HL-60 (cell line): Measurements from ENCODE around the gene PLPP3.

Experiments used
- DNase-seq, 2 experiments: peaks; one replicate each; pipeline ENCODE4 v3.0.0-alpha.2; 2010 to 2020; ENCODE audit warnings: low read depth in 1 of 2, low spot score in 1 of 2
- H3K27ac ChIP-seq: fragments of 250-450 bp; sonication (Bioruptor Pico); replicated peaks from 2 replicates; pipeline ENCODE4 v1.5.1; 2020; ENCODE audit warnings: mild to moderate bottlenecking, moderate library complexity
- H3K27me3 ChIP-seq: fragments of 250-450 bp; sonication (Bioruptor Pico); 2 replicates; pipeline ENCODE4 v1.5.1; 2021; ENCODE audit warnings: mild to moderate bottlenecking, moderate library complexity; ENCODE audit not compliant: insufficient read depth, poor library complexity, severe bottlenecking
- H3K4me3 ChIP-seq: replicated peaks from 2 replicates; pipeline ENCODE4 v1.5.1; 2011; ENCODE audit warnings: mild to moderate bottlenecking, control low read depth, low read length; ENCODE audit not compliant: insufficient read depth
- GABPA ChIP-seq: IDR thresholded peaks from 2 replicates; pipeline ENCODE4 v1.6.1; 2012; ENCODE audit warnings: low read depth
- POLR2AphosphoS5 ChIP-seq: IDR thresholded peaks from 2 replicates; pipeline ENCODE4 v1.6.1; 2012; ENCODE audit warnings: low read depth
- SPI1 ChIP-seq: IDR thresholded peaks from 2 replicates; pipeline ENCODE4 v1.6.1; 2012; ENCODE audit warnings: low read depth, mild to moderate bottlenecking, borderline replicate concordance
- TF ChIP-seq, protein P1 (sequence below): IDR thresholded peaks from 2 replicates; pipeline ENCODE4 v1.6.1; 2012; ENCODE audit warnings: low read depth; ENCODE audit not compliant: insufficient replicate concordance
- TF ChIP-seq, protein P2 (sequence below): IDR thresholded peaks from one replicate; pipeline ENCODE4 v1.5.1; 2011; ENCODE audit warnings: low read length, control low read depth, inconsistent platforms; ENCODE audit not compliant: insufficient read depth

Gene PLPP3

DNA sequence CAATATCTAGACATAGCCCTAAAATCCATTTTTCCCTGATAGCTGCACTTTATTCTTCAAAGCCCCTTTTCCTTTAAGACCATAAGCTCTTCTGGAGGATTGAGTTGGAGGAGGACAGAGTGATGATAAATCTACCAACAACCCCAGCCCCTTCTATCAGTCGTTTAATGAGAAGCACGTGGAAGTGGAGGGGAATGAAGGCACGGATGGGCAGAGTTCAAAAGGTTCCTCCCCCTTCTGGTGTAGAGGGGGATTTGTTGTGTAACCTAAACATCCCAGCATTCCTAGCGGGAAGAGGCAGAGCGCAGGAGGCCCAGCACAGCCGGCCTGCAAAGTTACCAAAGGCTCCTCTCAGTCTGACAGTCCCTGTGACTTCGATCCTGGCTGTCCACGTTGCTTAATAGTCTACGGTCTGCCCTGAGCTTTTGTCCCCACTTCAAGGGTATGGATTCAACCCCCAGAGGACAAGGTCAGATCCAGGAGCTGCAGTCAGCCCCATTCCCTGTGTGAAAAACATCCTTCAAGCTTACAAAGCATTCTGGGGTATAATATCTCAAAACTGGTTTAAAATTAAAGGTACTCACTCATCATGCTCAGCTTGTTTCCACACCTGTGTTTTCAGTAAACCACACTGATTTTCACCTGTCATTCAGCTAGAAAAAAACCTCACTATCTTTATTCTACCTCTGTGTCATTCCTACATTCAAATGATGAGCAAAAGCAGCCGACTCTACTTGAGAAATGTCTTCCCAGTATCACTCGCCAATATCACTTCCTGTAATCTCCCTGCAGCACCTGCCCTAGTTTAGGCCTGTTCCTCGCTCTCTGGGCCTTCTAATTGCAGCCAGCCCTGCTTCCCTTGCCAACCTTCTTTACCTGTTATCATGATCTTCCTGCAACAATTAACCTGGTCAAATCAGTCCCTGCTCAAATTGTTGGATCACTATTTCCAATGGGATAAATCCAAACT is 117.9 kb downstream of the PLPP3 start:
- Histone ChIP-seq H3K4me3 (no peak overlapping the region), H3K27me3 (no peaks in the 10 kb centered on the region), H3K27ac (no peak overlapping the region)
- TF ChIP-seq SPI1 (no peak), POLR2AphosphoS5 (no peak), GABPA (no peak)
- TF ChIP-seq, protein P1, sequence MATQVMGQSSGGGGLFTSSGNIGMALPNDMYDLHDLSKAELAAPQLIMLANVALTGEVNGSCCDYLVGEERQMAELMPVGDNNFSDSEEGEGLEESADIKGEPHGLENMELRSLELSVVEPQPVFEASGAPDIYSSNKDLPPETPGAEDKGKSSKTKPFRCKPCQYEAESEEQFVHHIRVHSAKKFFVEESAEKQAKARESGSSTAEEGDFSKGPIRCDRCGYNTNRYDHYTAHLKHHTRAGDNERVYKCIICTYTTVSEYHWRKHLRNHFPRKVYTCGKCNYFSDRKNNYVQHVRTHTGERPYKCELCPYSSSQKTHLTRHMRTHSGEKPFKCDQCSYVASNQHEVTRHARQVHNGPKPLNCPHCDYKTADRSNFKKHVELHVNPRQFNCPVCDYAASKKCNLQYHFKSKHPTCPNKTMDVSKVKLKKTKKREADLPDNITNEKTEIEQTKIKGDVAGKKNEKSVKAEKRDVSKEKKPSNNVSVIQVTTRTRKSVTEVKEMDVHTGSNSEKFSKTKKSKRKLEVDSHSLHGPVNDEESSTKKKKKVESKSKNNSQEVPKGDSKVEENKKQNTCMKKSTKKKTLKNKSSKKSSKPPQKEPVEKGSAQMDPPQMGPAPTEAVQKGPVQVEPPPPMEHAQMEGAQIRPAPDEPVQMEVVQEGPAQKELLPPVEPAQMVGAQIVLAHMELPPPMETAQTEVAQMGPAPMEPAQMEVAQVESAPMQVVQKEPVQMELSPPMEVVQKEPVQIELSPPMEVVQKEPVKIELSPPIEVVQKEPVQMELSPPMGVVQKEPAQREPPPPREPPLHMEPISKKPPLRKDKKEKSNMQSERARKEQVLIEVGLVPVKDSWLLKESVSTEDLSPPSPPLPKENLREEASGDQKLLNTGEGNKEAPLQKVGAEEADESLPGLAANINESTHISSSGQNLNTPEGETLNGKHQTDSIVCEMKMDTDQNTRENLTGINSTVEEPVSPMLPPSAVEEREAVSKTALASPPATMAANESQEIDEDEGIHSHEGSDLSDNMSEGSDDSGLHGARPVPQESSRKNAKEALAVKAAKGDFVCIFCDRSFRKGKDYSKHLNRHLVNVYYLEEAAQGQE = no peak
- TF ChIP-seq, protein P2, sequence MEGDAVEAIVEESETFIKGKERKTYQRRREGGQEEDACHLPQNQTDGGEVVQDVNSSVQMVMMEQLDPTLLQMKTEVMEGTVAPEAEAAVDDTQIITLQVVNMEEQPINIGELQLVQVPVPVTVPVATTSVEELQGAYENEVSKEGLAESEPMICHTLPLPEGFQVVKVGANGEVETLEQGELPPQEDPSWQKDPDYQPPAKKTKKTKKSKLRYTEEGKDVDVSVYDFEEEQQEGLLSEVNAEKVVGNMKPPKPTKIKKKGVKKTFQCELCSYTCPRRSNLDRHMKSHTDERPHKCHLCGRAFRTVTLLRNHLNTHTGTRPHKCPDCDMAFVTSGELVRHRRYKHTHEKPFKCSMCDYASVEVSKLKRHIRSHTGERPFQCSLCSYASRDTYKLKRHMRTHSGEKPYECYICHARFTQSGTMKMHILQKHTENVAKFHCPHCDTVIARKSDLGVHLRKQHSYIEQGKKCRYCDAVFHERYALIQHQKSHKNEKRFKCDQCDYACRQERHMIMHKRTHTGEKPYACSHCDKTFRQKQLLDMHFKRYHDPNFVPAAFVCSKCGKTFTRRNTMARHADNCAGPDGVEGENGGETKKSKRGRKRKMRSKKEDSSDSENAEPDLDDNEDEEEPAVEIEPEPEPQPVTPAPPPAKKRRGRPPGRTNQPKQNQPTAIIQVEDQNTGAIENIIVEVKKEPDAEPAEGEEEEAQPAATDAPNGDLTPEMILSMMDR = no peak
- no peak for DNase-seq

DNA sequence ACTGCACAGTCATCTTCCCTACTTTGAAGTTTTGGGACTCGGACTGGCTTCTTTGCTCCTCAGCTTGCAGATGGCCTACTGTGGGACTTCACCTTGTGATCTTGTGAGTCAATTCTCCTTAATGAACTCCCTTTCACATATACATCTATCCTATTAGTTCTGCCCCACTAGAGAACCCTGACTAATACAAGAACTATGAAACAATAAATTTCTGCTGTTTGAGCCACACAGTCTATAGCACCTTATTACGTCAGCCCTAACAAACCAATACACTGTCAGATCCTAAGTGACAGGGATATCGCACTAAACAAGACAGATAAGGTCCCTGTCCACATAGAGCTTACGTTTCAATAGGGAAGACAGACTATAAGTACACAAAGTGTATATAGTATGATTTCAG is 120.1 kb downstream of the PLPP3 start:
- Histone ChIP-seq H3K4me3 (no peak overlapping the region), H3K27me3 (no peaks in the 10 kb centered on the region), H3K27ac (no peak overlapping the region)
- no peak for DNase-seq
- TF ChIP-seq, protein P2 = no peak
- TF ChIP-seq GABPA (no peak), POLR2AphosphoS5 (no peak), SPI1 (no peak)
- TF ChIP-seq, protein P1 = no peak

DNA sequence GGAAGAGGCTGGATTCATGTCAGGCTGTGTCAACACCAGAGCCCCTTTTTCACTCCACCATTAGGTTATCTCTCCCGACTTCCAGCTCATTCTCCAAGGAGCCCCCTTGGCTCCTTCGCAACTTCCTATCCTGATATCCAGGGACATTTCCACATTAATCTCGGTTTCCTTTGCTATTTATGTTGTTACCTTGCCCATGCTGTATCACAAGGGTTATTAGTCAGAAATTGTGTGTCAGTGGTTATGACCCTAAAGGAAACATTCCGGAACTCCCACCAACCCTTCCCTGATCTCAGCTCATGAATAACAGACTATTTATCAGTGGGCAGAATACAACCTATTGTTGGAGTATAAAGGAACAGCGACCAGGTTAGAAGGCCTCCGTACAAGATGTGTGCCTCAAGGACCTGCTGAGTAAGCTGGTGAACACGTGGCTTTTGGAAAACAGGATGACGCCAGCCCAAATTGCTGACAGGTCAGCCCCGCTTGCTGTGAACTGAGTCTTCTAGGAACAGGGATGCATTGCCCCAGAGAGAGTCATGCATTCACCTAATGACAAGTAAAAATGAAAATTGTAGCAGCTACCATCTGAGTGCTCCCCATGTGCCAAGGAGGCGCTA is 121.5 kb downstream of the PLPP3 start:
- no peak for DNase-seq
- H3K27me3 ChIP-seq = no peaks in the 10 kb centered on the region
- TF ChIP-seq POLR2AphosphoS5 = no peak
- H3K4me3 ChIP-seq = no peak overlapping the region
- no peak overlapping the region for H3K27ac ChIP-seq

DNA sequence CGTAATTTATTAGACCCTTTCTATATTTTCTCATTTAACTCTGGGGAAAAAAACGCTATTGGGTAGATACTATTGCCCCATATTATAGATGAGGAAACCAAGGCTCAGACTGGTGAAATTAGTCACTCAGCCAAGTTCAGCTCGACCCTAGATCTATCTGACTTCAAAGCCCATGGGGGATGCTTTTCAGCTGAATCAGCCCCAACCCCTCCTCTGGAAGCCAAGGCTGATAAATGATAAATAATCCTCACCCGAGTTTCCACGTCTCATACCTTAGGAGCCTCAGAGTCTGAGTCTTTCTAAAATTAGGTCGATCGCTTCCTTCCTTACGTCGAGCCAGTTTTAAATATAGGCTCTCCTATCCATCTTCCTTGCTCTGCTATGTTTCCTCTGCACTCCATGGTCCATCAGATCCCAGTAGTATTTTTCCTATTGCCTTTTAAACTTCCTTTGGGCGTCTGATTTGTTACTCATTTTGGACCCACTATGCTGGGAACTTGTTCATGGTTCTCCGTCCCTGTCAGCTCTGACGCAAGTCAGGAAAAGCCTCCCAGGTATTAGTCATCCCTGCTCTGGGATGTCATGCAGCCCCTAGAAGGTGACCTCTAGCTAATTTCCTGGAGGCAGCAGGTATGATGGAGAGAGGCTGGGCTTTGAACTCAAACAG is 122.8 kb downstream of the PLPP3 start:
- TF ChIP-seq, protein P1 = no peak
- TF ChIP-seq, protein P2 = no peak
- no peak for TF ChIP-seq SPI1
- TF ChIP-seq GABPA = no peak
- no peak for TF ChIP-seq POLR2AphosphoS5
- Histone ChIP-seq H3K27me3 (no peaks in the 10 kb centered on the region), H3K27ac (no peak overlapping the region), H3K4me3 (no peak overlapping the region)
- no peak for DNase-seq
